HG03442 (cell line): ENCODE measurements around the gene ZNF653.
"Not testable (repeated sequence)": the region's sequence is repeated elsewhere in the genome, so short reads cannot be mapped to it uniquely, and the experiment has no call there.

Experiments
- ATAC-seq: cut with Tn5 transposase; IDR thresholded peaks from one replicate; pipeline ENCODE4 v1.9.1; 2021; ENCODE audit warnings: mild to moderate bottlenecking, moderate library complexity; ENCODE audit not compliant: unreplicated experiment

ZNF653 gene

DNA sequence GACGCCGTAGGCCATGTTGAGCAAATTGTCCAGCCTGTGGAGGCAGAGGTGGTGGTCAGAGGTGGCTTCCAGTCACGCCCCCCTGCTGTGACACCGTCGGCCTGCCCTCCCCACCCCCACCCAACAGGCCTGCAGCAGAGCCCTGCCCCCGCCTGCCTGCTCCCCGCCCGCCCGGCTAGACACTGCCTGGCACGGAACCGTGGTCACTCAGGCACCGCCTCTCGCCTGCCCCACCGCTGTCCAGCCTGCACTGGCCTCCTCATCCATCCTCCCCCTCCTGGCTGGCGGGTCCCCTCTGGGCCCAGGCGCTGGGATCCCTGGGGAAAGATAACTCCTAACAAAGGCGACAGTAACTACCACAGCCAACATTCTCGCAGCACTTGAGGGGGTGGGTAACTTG is 48.5 kb downstream of the ZNF653 start:
- ATAC-seq, result no peak

DNA sequence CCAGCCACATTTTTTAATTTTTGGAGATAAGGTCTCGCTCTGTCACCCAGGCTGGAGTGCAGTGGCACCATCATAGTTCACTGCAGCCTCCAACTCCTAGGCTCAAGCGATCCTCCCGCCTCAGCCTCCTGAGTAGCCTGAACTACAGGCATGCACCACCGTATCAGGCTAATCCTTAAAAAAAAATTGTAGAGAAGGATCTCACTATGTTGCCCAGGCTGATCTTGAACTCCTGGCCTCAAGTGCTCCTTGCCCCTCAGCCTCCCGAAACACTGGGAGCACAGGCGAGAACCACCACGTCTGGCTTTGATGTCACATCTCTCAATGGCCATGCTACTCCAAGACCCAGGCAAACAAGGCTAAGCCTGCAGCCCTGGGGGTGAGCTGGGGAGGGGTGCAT is 49.0 kb downstream of the ZNF653 start:
- no peak for ATAC-seq

DNA sequence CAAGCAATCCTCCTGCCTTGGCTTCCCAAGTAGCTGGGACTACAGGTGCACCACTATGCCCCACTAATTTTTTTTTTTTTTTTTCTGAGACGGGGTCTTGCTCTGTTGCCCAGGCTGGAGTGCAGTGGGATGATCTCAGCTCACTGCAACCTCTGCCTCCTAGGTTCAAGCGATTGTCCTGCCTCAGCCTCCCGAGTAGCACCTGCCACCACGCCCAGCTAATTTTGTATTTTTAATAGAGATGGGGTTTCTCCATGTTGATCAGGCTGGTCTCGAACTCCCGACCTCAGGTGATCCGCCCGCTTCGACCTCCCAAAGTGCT is 50.4 kb downstream of the ZNF653 start:
- ATAC-seq, result not testable (repeated sequence)

DNA sequence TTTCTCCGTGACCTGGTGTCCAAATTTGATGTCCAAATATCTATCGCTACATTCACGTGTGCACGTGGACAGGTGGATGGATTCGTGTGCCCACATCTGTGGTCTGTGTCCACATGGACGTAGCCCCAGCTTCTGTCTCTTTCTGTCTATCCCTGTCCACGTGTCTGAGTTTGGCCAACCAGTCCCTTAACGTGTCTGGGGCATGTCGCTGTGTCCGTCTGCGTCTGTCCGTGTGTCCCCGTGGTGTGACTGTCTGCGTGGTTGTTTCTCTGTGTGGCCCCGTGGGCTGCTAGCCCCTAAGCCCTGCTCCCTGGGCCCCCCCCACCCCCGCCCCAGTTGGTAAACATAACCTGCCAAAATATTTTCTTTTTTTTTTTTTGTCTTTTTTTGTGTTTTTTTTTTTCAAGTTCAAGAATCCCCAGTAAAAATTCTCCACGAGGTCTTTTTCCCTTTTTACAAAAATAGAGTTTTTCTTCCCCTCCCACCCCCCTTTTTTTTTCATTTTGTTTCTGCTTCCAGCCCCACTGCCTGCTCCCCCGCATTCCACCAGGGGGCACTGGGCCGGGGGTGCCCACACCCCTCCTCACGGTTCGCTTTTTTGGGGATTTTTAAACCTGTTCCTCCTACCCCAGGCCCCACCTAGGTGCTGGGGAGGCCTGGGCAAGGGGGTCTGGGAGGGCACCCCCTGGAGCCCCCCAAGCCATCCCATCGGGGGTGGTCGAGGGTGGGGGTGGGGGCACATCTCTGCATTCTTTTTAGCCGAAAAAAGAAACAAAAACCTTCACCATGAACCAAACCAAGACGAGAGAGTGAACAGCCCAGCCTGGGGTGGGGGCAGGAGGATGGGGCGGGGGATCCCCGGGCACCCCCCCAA is 51.9 kb downstream of the ZNF653 start:
- ATAC-seq, result no peak

DNA sequence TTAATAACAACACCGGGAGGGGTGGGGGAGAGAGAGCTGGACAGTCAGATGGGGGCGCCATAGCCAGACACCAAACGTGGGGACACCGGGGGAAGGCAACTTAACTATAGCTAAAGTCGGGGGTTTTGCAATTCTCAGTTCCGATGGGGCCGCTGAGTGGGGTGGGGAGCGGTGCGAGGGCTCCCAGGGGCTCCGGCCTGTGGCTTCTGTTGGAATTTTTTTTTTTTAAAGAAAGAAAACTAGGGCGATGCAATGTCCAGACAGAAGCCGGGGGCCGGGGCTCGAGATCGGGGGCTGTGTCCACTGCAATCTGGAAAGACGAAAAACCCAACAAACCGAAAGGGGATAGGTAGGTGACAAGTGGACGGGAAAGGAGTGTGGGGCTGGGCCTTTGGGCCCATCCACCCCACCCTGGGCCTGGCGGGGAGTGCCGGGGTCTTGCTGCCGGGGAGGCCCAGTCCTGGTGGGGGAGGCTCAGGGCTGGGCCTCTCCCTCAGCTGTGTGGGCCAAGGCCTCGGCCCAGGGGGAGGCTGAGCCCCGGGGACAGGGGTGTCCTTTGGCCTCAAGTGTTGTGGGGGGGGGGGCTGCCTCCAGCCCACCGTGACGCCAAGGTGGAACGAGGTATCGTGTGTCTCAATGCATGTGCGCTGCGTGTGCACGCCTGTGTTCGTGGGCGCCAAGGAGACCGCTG is 52.9 kb downstream of the ZNF653 start:
- no peak for ATAC-seq

DNA sequence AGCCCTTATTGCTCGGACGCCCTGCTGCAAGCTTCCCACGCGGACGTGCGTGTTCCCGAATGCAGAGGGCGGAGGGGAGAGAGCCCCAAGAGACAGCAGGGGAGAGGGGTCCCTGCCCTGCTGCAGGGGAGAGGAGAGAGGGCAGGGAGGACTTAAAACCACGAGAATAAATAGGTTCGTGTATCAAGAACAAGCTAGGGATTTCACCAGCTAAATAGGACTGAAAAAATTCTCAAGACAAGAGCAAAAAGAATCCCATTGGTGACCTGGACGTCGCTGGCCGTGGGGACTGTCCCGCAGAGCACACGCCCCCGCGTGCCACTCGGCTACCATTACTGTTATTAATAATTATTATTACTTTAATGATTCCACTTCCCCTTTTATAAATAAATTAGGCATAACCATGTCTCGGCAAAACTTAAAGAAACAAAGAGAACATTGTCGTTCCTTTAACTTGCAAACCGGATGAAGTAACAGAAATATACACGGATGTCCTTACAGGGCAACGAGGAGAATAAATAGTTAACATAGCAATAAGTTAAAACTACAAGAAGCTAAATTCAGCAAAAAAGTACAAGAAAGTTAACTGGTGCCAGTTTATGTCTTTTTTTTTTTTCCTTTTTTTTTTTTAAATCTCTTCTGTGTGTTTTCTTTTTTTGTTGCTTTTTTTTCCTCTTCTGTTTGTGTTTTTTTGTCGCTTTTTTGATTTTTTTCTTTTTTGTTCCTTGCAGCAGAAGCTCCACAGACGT is 53.6 kb downstream of the ZNF653 start:
- no peak for ATAC-seq

DNA sequence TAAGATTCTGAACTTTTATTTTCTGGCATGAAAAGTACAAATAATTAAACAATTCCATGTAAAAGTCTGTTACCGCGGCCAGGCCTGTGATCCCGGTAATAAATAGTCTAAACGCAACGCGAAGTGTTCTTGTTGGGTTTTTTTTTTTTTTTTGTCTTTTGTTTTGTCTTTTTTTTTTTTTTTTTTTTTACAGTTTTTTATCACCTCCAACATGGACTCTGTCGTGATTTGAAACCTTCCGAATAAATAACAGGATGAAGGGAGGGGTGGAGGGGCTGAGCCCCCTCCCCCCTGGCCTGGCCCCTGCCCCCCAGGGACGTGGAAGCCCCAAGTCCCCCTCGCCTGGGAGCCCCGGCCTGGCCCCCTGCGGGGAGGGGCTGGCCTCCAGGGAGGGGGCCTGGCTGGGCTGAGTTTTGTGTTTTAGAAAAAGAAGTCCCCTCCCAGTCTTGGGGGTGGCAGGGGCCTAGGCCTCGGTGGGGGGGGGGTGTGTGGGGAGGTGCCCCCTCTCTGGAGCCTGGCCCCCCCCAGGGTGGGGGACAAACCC is 54.2 kb downstream of the ZNF653 start:
- ATAC-seq, result no peak

DNA sequence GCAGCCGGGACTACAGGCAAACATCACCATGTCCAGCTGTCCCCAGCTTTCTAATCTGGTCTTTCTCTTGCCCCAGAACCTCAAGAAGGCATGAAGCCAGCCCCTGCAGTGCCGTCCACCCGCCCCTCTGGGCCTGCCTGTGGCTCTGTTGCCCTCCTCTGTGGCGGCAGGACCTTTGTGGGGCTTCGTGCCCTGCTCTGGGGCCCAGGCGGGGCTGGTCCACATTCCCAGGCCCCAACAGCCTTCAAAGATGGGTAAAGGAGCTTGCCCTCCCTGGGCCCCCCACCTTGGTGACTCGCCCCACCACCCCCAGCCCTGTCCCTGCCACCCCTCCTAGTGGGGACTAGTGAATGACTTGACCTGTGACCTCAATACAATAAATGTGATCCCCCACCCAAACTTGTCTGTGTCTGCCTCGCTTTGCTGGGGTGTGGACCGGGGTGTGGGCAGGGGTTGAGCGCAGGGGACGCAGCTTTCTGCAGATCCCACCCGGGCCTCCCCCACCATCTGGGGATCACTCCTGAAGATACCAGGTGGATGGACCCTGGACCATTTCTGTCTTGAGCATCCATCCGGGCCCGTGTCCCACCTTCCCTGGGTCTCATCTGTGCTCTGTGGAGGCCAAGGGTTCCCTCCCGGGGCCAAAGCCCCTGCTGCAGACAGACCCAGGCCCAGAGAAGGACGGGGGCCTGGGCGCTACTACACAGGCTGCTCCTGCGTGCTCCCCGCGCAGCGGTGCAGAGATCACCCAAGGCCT is 54.9 kb downstream of the ZNF653 start:
- no peak for ATAC-seq

DNA sequence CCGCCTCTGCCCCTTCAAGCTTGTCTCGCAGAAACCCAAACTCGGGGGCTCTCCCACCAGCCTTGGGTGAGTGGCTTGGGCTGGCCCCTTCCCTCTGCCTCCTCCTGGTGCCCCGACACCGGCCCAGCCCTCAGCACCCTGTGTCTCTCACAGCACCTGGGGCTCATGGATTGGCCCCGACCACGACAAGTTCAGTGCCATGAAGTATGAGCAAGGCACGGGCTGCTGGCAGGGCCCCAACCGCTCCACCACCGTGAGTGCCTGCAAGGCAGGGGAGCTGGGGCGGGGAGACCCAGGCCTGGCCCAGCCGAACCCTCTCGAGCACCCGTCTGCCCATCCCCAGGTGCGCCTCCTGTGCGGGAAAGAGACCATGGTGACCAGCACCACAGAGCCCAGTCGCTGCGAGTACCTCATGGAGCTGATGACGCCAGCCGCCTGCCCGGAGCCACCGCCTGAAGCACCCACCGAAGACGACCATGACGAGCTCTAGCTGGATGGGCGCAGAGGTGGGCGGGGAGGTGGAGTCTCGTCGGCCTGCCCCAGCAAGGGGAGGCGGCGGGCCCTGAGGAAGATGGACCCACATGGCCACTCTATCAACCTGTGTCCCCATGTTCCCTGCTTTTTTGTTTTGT is 56.6 kb downstream of the ZNF653 start:
- ATAC-seq, result no peak

DNA sequence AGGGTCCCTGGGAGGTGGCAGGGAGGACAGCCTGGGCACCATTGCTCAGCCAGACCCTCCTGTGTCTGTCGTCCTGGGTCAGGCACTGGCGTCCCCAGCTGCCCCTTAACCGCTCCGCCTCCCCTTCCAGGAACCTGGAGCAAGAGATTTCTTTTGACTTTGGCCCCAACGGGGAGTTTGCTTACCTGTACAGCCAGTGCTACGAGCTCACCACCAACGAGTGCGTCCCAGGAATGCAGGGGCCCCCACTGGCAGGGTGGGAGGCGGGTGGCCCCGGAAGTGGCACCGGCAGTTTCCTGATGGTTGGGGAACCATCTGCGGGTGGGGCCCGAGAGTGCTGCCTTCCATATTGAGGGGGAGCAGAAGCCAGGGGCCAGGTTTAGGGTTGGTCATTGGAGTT is 57.2 kb downstream of the ZNF653 start:
- ATAC-seq, result no peak

DNA sequence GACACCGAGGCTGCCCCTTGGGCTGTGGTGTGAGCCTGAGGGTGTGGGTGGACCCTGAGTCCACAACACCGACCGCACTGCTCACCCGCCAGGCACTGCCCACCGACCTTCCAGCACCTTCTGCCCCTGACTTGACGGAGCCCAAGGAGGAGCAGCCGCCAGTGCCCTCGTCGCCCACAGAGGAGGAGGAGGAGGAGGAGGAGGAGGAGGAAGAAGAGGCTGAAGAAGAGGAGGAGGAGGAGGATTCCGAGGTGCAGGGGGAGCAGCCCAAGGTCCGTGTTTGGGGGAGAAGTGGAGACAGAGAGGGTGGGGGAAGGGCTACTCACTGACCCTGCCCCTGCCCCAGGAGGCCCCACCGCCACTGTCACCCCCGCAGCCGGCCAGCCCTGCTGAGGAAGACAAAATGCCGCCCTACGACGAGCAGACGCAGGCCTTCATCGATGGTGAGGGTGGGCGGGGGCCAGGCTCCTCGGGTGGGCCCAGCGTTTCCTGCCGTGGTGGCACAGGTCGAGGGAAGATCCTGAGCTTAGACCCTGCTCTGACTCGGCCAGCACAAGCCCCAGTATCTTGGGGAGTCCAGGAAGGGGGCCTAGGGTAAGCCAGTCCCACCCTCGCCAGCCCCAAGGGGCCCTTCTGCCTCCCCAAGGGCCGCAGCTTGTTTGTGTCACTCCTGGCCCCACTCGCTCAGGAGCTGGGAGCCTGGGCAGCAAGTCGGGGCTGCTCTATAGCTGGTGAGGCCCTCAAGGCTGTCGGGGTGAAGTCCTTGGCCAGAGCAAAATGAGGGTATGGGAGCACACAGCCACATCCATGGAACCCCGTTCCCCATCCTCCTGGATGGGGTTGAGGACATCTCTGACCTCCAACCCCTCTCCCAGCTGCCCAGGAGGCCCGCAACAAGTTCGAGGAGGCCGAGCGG is 58.0 kb downstream of the ZNF653 start:
- no peak for ATAC-seq

DNA sequence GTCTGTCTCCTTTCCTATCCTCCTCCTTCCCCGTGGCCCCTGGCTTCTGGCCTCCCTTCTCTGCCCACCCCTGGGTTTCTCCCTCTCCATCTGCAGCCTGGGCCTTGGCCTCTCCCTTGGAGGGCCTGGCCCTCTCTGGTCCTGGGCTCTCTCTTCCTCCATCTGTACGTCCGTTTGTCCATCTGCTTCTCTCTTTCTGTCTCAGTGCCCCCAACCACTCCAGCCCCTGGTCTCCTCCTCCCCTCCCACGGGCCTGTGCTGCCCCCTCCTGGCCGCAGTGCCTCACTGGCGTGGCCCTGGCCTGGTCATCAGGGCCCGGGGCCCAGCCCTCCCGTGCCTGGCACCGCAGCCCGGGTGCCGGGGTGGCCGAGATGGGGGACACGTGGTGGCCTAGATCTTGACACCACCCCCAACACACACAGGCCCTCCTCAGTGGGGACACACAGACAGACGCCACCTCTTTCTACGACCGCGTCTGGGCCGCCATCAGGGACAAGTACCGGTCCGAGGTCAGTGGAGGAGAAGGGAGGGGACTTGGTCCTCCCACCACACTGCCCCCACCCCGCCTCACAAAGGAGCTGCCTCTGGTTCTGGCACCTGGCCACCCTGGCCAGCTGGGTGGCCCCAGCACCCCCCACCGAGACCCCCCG is 58.9 kb downstream of the ZNF653 start:
- no peak for ATAC-seq

DNA sequence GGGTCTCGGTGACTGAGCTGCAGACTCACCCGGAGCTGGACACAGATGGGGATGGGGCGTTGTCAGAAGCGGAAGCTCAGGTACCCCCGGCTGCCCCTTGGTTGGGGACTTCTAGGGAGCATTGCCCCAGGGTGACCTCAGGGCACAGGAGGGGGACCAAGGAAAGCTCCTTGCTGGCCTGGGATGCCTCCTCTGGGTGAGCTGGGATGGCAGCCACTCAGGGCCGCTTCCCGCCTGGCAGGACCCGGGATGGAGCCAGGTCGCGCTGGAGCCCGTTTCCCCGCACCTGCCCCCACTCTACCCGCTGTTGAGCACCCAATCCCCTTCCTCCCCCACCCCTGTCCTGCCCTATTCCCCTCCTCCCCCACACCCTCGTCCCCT is 59.4 kb downstream of the ZNF653 start:
- no peak for ATAC-seq

DNA sequence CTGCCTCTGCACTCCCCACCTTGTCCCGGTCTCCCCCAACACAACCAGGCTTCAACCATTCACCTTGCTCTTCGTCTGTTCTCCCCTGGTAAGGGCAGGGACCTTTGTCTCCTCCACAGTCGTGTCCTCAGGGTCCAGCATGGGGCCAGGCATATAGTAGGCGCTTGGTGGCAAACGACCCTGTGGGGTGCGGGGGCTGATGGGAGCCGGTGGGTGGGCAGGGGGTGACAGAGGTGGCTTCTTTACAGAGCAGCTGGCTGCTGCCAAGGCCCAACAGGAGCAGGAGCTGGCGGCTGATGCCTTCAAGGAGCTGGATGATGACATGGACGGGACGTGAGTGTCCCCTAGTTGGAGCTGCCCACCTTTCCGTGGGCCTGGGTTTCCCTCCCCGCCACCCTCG is 60.5 kb downstream of the ZNF653 start:
- ATAC-seq, result no peak

DNA sequence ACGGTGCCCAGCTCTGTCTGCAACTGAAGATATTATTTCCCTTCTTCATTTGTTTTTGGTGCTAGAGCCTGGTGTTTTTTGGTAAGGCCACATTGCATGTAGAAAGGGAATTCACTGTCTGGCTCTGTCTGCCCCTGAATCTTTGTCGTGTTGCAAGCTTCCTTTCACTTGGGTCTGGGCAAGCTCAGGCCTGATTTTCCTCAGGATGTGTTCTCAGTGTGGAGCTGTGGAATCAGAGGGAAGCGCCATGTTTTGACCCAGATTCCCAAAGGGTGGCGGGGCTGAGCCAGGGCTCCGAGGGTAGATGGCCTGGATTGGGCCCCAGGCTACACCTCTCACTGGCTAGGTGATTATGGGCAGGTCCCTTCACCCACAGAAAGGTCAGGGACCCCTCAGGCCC is 61.6 kb downstream of the ZNF653 start:
- no peak for ATAC-seq

DNA sequence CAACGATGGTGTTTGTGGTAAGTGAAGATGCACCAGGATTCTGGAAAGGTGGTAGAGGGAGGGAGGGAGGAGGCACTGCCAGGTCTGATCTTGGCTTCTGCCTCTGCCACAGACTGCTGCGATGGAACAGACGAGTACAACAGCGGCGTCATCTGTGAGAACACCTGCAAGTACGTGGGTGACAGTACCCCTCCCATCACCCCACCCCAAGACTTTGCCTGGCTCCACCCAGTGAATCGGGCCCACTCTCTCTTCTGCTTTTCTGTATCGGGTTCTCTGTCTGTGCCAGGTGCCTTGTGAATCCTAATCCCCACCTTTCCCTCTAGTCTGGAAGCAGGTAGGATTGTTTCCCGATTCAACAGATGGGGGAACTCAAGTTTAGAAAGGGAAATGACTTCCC is 67.7 kb downstream of the ZNF653 start:
- no peak for ATAC-seq

DNA sequence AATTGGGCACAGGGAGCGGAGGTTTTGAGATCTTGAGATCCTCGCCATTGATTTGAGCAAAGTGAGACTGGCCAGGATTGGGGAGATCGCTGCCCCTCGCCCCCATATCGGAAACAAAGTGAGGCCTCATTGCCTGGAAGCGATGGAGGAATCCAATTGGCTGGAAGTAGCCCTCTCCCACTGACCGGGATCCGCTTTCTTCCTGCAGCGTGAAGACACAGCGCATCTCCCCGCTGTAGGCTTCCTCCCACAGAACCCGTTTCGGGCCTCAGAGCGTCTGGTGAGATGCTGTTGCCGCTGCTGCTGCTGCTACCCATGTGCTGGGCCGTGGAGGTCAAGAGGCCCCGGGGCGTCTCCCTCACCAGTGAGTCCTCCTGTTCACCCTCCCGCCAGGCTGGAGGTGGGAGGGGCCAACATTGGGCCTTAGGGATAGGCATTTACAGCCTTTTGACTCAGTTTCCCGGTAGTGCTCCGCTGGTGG is 69.8 kb downstream of the ZNF653 start:
- ATAC-seq, result no peak

DNA sequence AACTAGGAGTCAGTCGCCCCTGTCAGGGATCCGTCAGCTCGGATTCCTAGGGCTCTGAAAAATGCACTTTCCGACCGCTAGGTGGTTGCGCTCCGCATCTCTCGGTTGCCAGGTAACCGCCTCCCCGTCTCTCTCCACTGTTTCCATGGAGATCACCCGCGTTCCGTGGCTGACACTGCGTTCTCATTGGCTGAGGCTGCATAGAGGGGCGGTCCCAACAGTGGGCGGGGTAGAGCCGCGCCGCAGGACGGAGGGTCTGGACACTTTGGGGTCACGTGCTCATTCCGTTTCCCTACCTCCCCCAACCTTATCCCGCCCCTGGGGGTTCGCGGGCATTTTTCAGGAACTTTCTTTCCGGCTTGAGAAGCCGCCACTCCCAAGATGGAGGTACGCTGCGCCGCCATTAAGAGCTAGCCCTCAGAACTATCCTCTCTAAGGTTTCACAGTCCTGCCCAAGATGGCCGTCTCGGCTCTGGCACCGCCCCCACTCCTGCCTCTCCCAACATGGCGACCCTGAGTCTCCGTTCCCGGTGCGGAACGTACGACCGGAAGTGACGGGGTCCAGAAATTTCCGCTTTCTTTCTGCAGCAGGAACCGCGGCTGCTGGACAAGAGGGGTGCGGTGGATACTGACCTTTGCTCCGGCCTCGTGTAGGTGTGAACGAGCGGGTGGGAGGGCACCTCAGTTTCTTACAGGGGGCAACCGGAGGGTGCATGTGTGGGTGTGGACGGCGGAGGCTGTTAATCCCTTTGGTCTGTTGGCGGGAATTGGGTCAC is 70.4 kb downstream of the ZNF653 start, which contains the start of the genes ODAD3 and PRKCSH:
ODAD3 (minus strand) TSS at position 65 of the 776 bp plus-strand sequence. CDS start 105 bp downstream, outside the sequence.
PRKCSH (plus strand) TSS at position 579 of the 776 bp plus-strand sequence. CDS start 483 bp downstream, outside the sequence.
- ATAC-seq, result peak; percentile 86
